CD14-positive monocyte (primary cell): ENCODE results near the gene TMIGD1. TPM values are rescaled to one million over a fixed set of nuclear protein-coding genes. Genes with fewer than 3 reads are reported as not detected.

Experiments
- DNase-seq, 3 donors: peaks; one replicate each; pipeline ENCODE4 v3.0.0-alpha.2; 2011 to 2022
- H2AFZ ChIP-seq: 2 replicates; pipeline ENCODE4 v1.6.0; 2012; ENCODE audit warnings: mild to moderate bottlenecking, low read depth, low read length, inconsistent platforms; ENCODE audit not compliant: insufficient read depth, poor library complexity, severe bottlenecking
- H3K27ac ChIP-seq, 2 donors: 1 replicate in 1 of 2; 2 replicates in 1 of 2; pipeline ENCODE4 v1.5.1; 2012 to 2013; ENCODE audit warnings: low read length in 2 of 2, control low read depth in 1 of 2, inconsistent platforms in 1 of 2, low read depth in 1 of 2, mild to moderate bottlenecking in 1 of 2
- H3K27me3 ChIP-seq, 2 donors: one replicate each; pipeline versions ENCODE4 v1.6.0 to v1.6.1; 2011 to 2013; ENCODE audit warnings: low read length in 2 of 2; ENCODE audit not compliant: control insufficient read depth in 2 of 2, insufficient read depth in 2 of 2
- H3K36me3 ChIP-seq, 2 donors: replicated peaks in 1 of 2; 1 replicate in 1 of 2; 2 replicates in 1 of 2; pipeline versions ENCODE4 v1.5.1 to v1.6.1; 2012 to 2013; ENCODE audit warnings: low read length in 2 of 2, control low read depth in 1 of 2, inconsistent platforms in 1 of 2, mild to moderate bottlenecking in 1 of 2; ENCODE audit not compliant: insufficient read depth in 2 of 2, control insufficient read depth in 1 of 2
- H3K4me1 ChIP-seq, 2 donors: 1 replicate in 1 of 2; 2 replicates in 1 of 2; pipeline versions ENCODE4 v1.5.1 to v1.6.1; 2012 to 2013; ENCODE audit warnings: low read length in 2 of 2, control low read depth in 1 of 2, inconsistent platforms in 1 of 2, mild to moderate bottlenecking in 1 of 2, moderate library complexity in 1 of 2; ENCODE audit not compliant: insufficient read depth in 2 of 2, control insufficient read depth in 1 of 2
- H3K4me2 ChIP-seq: replicated peaks from 2 replicates; pipeline ENCODE3; 2012; ENCODE audit warnings: low read length, moderate library complexity, mild to moderate bottlenecking; ENCODE audit not compliant: poor library complexity, severe bottlenecking; ENCODE audit errors: extremely low read depth
- H3K4me3 ChIP-seq, 3 experiments: fragments of 200-600 bp in 1 of 3; sonication (generic) in 1 of 3; replicated peaks in 1 of 3; 1 replicate in 2 of 3; 2 replicates in 1 of 3; pipeline ENCODE4 v1.5.1; 2011 to 2013; ENCODE audit warnings: low read length in 3 of 3, mild to moderate bottlenecking in 3 of 3, control low read depth in 2 of 3, low read depth in 2 of 3, inconsistent platforms in 1 of 3, moderate library complexity in 1 of 3
- H3K79me2 ChIP-seq: 2 replicates; pipeline ENCODE4 v1.6.0; 2012; ENCODE audit warnings: mild to moderate bottlenecking, control low read depth, inconsistent platforms, low read length, moderate library complexity; ENCODE audit not compliant: insufficient read depth
- H3K9ac ChIP-seq: 2 replicates; pipeline ENCODE4 v1.6.0; 2017; ENCODE audit warnings: low read length, mild to moderate bottlenecking; ENCODE audit not compliant: insufficient read depth, poor library complexity, severe bottlenecking
- H3K9me3 ChIP-seq, 2 donors: replicated peaks in 1 of 2; 1 replicate in 1 of 2; 2 replicates in 1 of 2; pipeline versions ENCODE4 v1.5.1 to v1.6.1; 2012 to 2013; ENCODE audit warnings: low read length in 2 of 2, control low read depth in 1 of 2; ENCODE audit not compliant: control insufficient read depth in 1 of 2, insufficient read depth in 1 of 2
- H4K20me1 ChIP-seq: 2 replicates; pipeline ENCODE4 v1.6.0; 2012; ENCODE audit warnings: mild to moderate bottlenecking, low read length, control low read depth, moderate library complexity; ENCODE audit not compliant: insufficient read depth
- H3K27ac Mint-ChIP-seq, 7 donors: one replicate each; pipeline ENCODE4 v1.8.0; 2020; ENCODE audit warnings: mild to moderate bottlenecking in 7 of 7, mixed read lengths in 7 of 7, moderate library complexity in 6 of 7, inconsistent platforms in 2 of 7
- H3K27me3 Mint-ChIP-seq, 3 donors: one replicate each; pipeline ENCODE4 v1.8.0; 2021 to 2022; ENCODE audit warnings: low read depth in 3 of 3, mild to moderate bottlenecking in 3 of 3, mixed read lengths in 3 of 3, moderate library complexity in 3 of 3, inconsistent platforms in 1 of 3
- H3K36me3 Mint-ChIP-seq, 2 donors: one replicate each; pipeline ENCODE4 v1.8.0; 2020; ENCODE audit warnings: mixed read lengths in 2 of 2, inconsistent platforms in 1 of 2, mild to moderate bottlenecking in 1 of 2
- H3K4me1 Mint-ChIP-seq: one replicate; pipeline ENCODE4 v1.8.0; 2020; ENCODE audit warnings: mild to moderate bottlenecking, mixed read lengths
- H3K4me3 Mint-ChIP-seq, 2 donors: one replicate each; pipeline ENCODE4 v1.8.0; 2020; ENCODE audit warnings: mild to moderate bottlenecking in 2 of 2, mixed read lengths in 2 of 2, moderate library complexity in 1 of 2
- H3K9me3 Mint-ChIP-seq, 7 donors: one replicate each; pipeline ENCODE4 v1.8.0; 2020 to 2022; ENCODE audit warnings: mixed read lengths in 7 of 7, mild to moderate bottlenecking in 6 of 7, moderate library complexity in 6 of 7, inconsistent platforms in 2 of 7
- CTCF ChIP-seq: fragments of 200-600 bp; IDR thresholded peaks from one replicate; pipeline ENCODE4 v1.8.0; 2022; ENCODE audit warnings: antibody characterized with exemption, mild to moderate bottlenecking
- WGBS: methylation state at CpG from one replicate; pipeline ENCODE4 v1.1.5; 2013; ENCODE audit warnings: missing lambda C conversion rate; ENCODE audit not compliant: insufficient coverage; 5-methylcytosine and 5-hydroxymethylcytosine counted together
- intact Hi-C, 2 donors: fragments of 100-400 bp; cut with micrococcal nuclease; formaldehyde crosslinking; loops; one replicate each; pipeline versions ENCODE4 v1.15.0 to v1.15.1; 2023
- polyA plus RNA-seq, 3 donors: library from polyadenylated mRNA; depleted of rRNA in 1 of 3; unstranded in 2 of 3; stranded (reverse) in 1 of 3; fragments of 300-500 nt in 2 of 3; fragments of >200 nt in 1 of 3; fragmentation: Illumina TruSeq in 2 of 3; gene quantifications; 1 replicate in 2 of 3; 2 replicates in 1 of 3; pipeline ENCODE4 v1.2.3, GENCODE V29; 2012 to 2021

The TMIGD1 gene
- polyA plus RNA-seq, 3 donors = not detected

DNA sequence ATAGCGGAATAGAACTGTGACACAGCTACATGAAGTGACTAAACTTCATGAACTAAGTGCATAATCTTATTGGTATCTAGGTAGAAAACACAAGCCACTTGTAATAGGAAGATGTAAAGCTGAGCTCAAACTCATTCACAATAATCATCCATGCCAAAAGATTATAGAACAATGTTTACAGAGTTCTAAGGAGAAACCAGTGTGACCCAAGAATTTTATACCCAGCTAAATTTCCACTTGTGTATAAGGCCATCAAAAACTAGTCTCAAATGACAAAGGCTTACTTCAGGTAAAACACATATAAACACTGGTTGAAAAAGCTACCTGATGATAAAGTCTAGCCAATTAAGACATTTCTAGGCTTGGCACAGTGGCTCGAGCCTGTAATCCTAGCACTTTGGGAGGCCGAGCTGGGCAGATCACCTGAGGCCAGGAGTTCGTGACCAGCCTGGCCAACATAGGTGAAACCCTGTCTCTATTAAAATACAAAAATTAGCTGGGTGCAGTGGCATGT lies 28.0 kb upstream of the TMIGD1 start:
- no peak for TF ChIP-seq CTCF
- H3K9me3 Mint-ChIP-seq = peaks cover 0 to 15% (median 7%) of the 10 kb centered on the region in 7 donors
- peaks cover 29 to 43% of the 10 kb centered on the region in 2 donors for H3K4me1 ChIP-seq
- no peaks in the 10 kb centered on the region for H3K36me3 Mint-ChIP-seq
- H3K4me3 Mint-ChIP-seq = no peak overlapping the region
- no peaks in the 10 kb centered on the region for H3K27me3 ChIP-seq
- no peak overlapping the region for H3K27ac ChIP-seq
- intact Hi-C loops = loop anchor here in 1 of 2 donors (2.0 kb wide), 1 partner anchor 17 kb away; no protein-coding TSS in a partner anchor
- no peaks in the 10 kb centered on the region for H3K79me2 ChIP-seq
- peaks cover 35% of the 10 kb centered on the region for H3K4me1 Mint-ChIP-seq
- H3K4me3 ChIP-seq = no peak overlapping the region
- no peak overlapping the region for H3K4me2 ChIP-seq
- peak overlapping the region in 4 of 7 donors; percentile 35 to 90 (median 78) for H3K27ac Mint-ChIP-seq
- no peak overlapping the region for H2AFZ ChIP-seq
- H4K20me1 ChIP-seq = no peaks in the 10 kb centered on the region
- no peak overlapping the region for H3K9ac ChIP-seq
- WGBS = 100% methylated on average over 3 of the region's 4 CpGs
- peaks cover 5 to 14% of the 10 kb centered on the region in 2 donors for H3K9me3 ChIP-seq
- no peaks in the 10 kb centered on the region for H3K27me3 Mint-ChIP-seq
- no peaks in the 10 kb centered on the region for H3K36me3 ChIP-seq
- no peak for DNase-seq

DNA sequence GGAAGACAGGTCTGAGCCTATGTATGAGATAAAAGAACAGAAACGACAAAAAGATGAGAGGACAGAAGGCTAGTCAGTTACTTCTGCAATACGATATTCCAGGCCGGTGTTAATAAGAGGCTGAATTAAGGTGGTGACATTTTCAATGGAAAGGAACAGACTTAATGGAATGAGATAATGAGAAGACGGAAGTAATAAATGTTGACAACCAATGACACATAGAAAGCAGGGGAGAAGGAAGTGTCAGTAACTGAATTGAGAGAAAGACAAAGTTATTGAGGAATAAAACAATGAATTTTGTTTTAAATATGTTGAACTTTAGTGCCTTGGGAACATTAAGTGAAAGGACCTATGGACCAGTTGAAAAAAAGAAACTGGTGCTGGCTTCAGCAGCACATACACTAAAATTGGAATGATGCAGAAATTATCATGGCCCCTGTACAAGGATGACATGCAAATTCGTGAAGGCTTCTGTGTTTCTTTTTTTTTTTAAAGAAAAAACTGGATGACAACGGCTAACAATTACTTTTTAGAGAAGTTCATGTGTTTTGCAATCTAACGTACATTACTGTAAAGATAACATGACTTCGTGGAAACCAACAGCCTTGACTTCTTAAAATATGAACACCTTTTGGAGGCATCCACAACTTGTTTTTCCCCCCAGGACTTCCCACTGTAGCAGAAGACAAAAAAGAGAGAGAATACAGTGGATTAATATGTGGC lies 26.4 kb upstream of the TMIGD1 start:
- H3K36me3 Mint-ChIP-seq = no peaks in the 10 kb centered on the region
- H3K9me3 ChIP-seq = peaks cover 5 to 14% of the 10 kb centered on the region in 2 donors
- H3K36me3 ChIP-seq = no peaks in the 10 kb centered on the region
- H3K27me3 Mint-ChIP-seq = no peaks in the 10 kb centered on the region
- peak overlapping the region; percentile 66 for H3K4me2 ChIP-seq
- 16% methylated on average over 4 of the region's 8 CpGs for whole genome bisulfite sequencing
- H4K20me1 ChIP-seq = no peaks in the 10 kb centered on the region
- no peak overlapping the region for H3K9ac ChIP-seq
- H3K27me3 ChIP-seq = no peaks in the 10 kb centered on the region
- H3K79me2 ChIP-seq = no peaks in the 10 kb centered on the region
- H3K4me1 ChIP-seq = peaks cover 31 to 47% of the 10 kb centered on the region in 2 donors
- H3K27ac Mint-ChIP-seq = peak overlapping the region; percentile 87 to 96 (median 90)
- H3K27ac ChIP-seq = peak overlapping the region; percentile 68 to 84
- H3K4me3 ChIP-seq = peak overlapping the region in 1 of 3 experiments; percentile 50
- intact Hi-C loops = no loop called here
- peak; percentile 56 to 82 (median 73) for DNase-seq
- peak overlapping the region in 1 of 2 donors; percentile 47 for H3K4me3 Mint-ChIP-seq
- H2AFZ ChIP-seq = peak overlapping the region; percentile 8
- H3K4me1 Mint-ChIP-seq = peaks cover 39% of the 10 kb centered on the region
- peaks cover 0 to 15% (median 7%) of the 10 kb centered on the region in 7 donors for H3K9me3 Mint-ChIP-seq
- no peak for TF ChIP-seq CTCF
